PC-3 (cell line): Measurements from ENCODE around the gene DNAL4. TPM values are rescaled to one million over a fixed set of nuclear protein-coding genes. Genes with fewer than 3 reads are reported as not detected.
A peak's percentile ranks its signal among the peaks of the same experiment; 100 is the strongest.

Experiments used
- ATAC-seq: fragments of 200-7000 bp; cut with Tn5 transposase; 2 replicates; pipeline ENCODE4 v1.9.1; 2020; ENCODE audit warnings: mild to moderate bottlenecking, moderate library complexity
- BruUV-seq: library from RNA; stranded (reverse); fragments of 400-500 nt; replicated peaks from 2 replicates; lab custom pipeline; 2021; lab: Mats Ljungman, UMichigan
- CTCF ChIA-PET: fragments of 300-600 bp; sonication (Branson Sonifier 250); formaldehyde crosslinking; loops from one replicate; lab custom pipeline; 2022; ENCODE audit warnings: antibody characterized with exemption; lab: Charles Lee
- POLR2A ChIA-PET: fragments of 300-600 bp; sonication (Branson Sonifier 250); formaldehyde crosslinking; loops from one replicate; lab custom pipeline; 2022; ENCODE audit warnings: antibody characterized with exemption; ENCODE audit not compliant: unreplicated experiment; lab: Charles Lee
- DNase-seq: peaks from one replicate; pipeline ENCODE4 v3.0.0-alpha.2; 2015
- H2AFZ ChIP-seq: fragments of 300-600 bp; sonication (generic); 2 replicates; pipeline ENCODE4 v1.6.0; 2016; ENCODE audit warnings: antibody characterized with exemption, low read length
- H3F3A ChIP-seq: fragments of 300-600 bp; sonication (generic); one replicate; pipeline ENCODE4 v1.6.0; 2017; ENCODE audit warnings: antibody characterized with exemption, low read length, control low read depth, mild to moderate bottlenecking; ENCODE audit not compliant: unreplicated experiment
- H3K27ac ChIP-seq: fragments of 300-600 bp; sonication (generic); 2 replicates; pipeline ENCODE4 v1.5.1; 2016; ENCODE audit warnings: mild to moderate bottlenecking, low read length
- H3K27me3 ChIP-seq: fragments of 300-600 bp; sonication (generic); 2 replicates; pipeline ENCODE4 v1.6.1; 2016; ENCODE audit warnings: low read length, mixed read lengths
- H3K36me3 ChIP-seq: fragments of 300-600 bp; sonication (generic); 2 replicates; pipeline ENCODE4 v1.6.1; 2016; ENCODE audit warnings: low read depth, mixed run types, low read length, mixed read lengths
- H3K4me1 ChIP-seq: fragments of 300-600 bp; sonication (generic); 2 replicates; pipeline ENCODE4 v1.5.1; 2016; ENCODE audit warnings: low read length; ENCODE audit not compliant: insufficient read depth
- H3K4me2 ChIP-seq: fragments of 300-600 bp; sonication (generic); 2 replicates; pipeline ENCODE4 v1.6.0; 2016; ENCODE audit warnings: low read length
- H3K4me3 ChIP-seq: fragments of 300-600 bp; sonication (generic); 2 replicates; pipeline ENCODE4 v1.5.1; 2016; ENCODE audit warnings: mild to moderate bottlenecking, low read length, mixed read lengths
- H3K79me2 ChIP-seq: fragments of 300-600 bp; sonication (generic); 2 replicates; pipeline ENCODE4 v1.6.1; 2017; ENCODE audit warnings: low read length, mixed read lengths
- H3K9ac ChIP-seq: fragments of 300-600 bp; sonication (generic); 2 replicates; pipeline ENCODE4 v1.6.0; 2016; ENCODE audit warnings: mild to moderate bottlenecking, low read length
- H3K9me2 ChIP-seq: fragments of 300-600 bp; sonication (generic); replicated peaks from 2 replicates; pipeline ENCODE4 v1.6.1; 2016; ENCODE audit warnings: mixed run types, low read length, mixed read lengths
- H3K9me3 ChIP-seq: fragments of 300-600 bp; sonication (generic); 2 replicates; pipeline ENCODE4 v1.6.1; 2016; ENCODE audit warnings: low read length, mixed read lengths
- H4K20me1 ChIP-seq: fragments of 300-600 bp; sonication (generic); 2 replicates; pipeline ENCODE4 v1.6.1; 2016; ENCODE audit warnings: low read length, mixed read lengths
- EZH2 ChIP-seq: fragments of 300-600 bp; sonication (generic); IDR thresholded peaks from one replicate; pipeline ENCODE4 v1.6.1; 2017; ENCODE audit warnings: antibody characterized with exemption, mild to moderate bottlenecking, low read length; ENCODE audit not compliant: unreplicated experiment
- EZH2phosphoT487 ChIP-seq: fragments of 300-600 bp; sonication (generic); IDR thresholded peaks from 2 replicates; pipeline ENCODE4 v1.6.1; 2018; ENCODE audit warnings: mild to moderate bottlenecking, antibody characterized with exemption, low read length, borderline replicate concordance
- intact Hi-C: fragments of 100-400 bp; cut with micrococcal nuclease; formaldehyde crosslinking; loops from 2 replicates; pipeline ENCODE4 v1.9.0; 2023
- total RNA-seq: library from RNA; depleted of rRNA; stranded (reverse); fragments of >200 nt; gene quantifications from 2 replicates; pipeline ENCODE4 v1.2.3, GENCODE V29; 2014
- TF ChIP-seq, protein P1 (sequence below): fragments of 300-600 bp; sonication (generic); conservative IDR thresholded peaks from 2 replicates; pipeline ENCODE4 v1.5.1; 2017; ENCODE audit warnings: antibody characterized with exemption, low read depth, mild to moderate bottlenecking, low read length

Gene DNAL4
- total RNA-seq, 1 experiment from 2014 or later: 22.5 TPM

DNA sequence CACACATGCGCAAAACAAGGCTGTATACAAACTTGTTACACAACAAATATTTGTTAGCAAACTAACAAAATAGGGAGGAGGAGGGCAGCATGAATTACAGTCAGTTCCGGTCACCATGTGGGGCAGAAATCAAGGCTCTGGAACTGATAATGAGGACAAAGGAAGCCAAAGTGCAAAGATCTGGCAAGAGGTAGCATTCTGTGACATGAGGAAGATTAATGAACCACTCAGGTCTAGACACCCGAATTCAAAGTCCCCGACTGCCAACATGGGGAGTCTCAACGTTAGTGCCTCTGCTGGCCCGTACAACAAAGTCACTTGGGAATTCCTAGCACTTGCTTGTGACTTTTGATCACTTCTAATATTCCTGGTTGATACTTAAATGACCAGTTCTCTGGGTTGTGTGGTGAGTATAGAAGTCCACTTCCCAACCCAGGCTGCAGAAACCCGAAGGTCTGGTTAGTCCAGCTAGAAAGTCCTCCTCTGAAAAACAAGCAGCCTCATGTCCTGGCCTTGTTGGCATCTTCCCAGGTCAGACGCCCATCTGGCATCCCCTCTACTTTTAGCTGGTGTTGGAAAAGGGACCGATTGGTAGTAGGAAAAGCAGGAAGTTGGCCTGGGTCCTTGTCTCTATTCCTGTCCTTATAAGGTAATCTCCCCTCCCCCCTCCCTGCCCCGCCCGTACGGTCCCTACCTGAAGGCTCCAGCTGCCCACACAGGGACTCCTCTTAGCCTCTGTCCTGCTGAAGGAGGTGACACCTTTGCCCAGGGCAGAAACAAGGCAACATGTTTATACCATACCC lies 39.8 kb downstream of the DNAL4 start:
- POLR2A ChIA-PET: no interaction called here
- peaks cover 15% of the 10 kb centered on the region for H3K79me2 ChIP-seq
- CTCF ChIA-PET: no interaction called here
- H3K9ac ChIP-seq: no peak overlapping the region
- no peak overlapping the region for H2AFZ ChIP-seq
- H3K9me3 ChIP-seq: no peaks in the 10 kb centered on the region
- TF ChIP-seq, protein P1, sequence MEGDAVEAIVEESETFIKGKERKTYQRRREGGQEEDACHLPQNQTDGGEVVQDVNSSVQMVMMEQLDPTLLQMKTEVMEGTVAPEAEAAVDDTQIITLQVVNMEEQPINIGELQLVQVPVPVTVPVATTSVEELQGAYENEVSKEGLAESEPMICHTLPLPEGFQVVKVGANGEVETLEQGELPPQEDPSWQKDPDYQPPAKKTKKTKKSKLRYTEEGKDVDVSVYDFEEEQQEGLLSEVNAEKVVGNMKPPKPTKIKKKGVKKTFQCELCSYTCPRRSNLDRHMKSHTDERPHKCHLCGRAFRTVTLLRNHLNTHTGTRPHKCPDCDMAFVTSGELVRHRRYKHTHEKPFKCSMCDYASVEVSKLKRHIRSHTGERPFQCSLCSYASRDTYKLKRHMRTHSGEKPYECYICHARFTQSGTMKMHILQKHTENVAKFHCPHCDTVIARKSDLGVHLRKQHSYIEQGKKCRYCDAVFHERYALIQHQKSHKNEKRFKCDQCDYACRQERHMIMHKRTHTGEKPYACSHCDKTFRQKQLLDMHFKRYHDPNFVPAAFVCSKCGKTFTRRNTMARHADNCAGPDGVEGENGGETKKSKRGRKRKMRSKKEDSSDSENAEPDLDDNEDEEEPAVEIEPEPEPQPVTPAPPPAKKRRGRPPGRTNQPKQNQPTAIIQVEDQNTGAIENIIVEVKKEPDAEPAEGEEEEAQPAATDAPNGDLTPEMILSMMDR: no peak
- TF ChIP-seq EZH2phosphoT487 (no peak), EZH2 (no peak)
- BruUV-seq: no TSS peak
- H3K36me3 ChIP-seq: no peaks in the 10 kb centered on the region
- H3K4me1 ChIP-seq: peaks cover 23% of the 10 kb centered on the region
- peak overlapping the region; percentile 82 for H3K4me3 ChIP-seq
- peak overlapping the region; percentile 38 for H3K27ac ChIP-seq
- H3K4me2 ChIP-seq: peak overlapping the region; percentile 93
- DNase-seq (peak; percentile 67), ATAC-seq (peak; percentile 10)
- intact Hi-C loops: no loop called here
- no peaks in the 10 kb centered on the region for H3K27me3 ChIP-seq
- H3F3A ChIP-seq: no peaks in the 10 kb centered on the region
- no peaks in the 10 kb centered on the region for H4K20me1 ChIP-seq
- no peaks in the 10 kb centered on the region for H3K9me2 ChIP-seq

DNA sequence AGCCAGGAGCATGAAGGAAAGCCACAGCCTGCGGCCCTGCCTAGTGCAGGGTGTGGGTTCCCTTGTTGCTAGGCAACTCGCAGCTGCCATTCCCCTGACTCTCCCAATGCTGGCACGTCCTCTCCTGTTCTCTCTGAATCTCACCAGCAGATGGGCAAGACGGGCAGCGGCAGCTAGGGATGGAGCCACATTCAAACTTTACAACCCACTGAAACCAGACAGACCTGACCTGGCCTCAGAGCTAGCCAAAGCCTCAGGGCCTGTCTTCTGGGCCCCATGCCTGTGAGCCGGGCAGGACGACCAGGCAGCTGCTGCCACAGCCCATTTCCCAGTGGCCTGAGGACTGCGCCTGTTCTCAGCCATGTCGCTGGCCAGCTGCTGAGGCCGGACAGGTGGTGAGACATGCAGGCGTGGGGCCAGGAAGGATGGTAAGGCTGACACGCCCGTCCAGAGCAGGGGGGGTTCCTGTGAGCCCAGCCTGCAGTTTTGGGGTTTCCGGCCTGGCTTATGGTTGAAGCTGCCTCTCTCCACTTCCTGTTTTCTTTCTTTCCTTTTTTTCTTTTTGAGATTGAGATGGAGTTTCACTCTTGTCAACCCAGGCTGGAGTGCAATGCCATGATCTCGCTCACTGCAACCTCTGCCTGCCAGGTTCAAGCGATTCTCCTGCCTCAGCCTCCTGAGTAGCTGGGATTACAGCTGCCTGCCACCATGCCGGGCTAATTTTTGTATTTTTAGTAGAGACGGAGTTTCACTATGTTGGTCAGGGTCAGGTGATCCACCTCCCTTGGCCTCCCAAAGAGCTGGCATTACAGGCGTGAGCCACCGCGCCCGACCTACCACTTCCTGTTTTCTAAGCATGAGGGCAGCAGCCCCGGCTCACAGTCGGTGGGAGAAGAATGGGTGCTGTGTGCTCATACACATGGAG lies 42.3 kb downstream of the DNAL4 start:
- no peak overlapping the region for H3K9ac ChIP-seq

More for the DNA sequence above, 42.3 kb downstream of the DNAL4 start:
- intact Hi-C loops: no loop called here
- ATAC-seq (no peak), DNase-seq (no peak)
- no peak overlapping the region for H3K4me2 ChIP-seq
- H3K79me2 ChIP-seq: peaks cover 15% of the 10 kb centered on the region
- no peaks in the 10 kb centered on the region for H3K9me3 ChIP-seq
- H3F3A ChIP-seq: no peaks in the 10 kb centered on the region
- no peaks in the 10 kb centered on the region for H3K27me3 ChIP-seq
- no peak overlapping the region for H2AFZ ChIP-seq
- H3K9me2 ChIP-seq: no peaks in the 10 kb centered on the region
- no peak for TF ChIP-seq EZH2phosphoT487
- no peak for TF ChIP-seq EZH2
- TF ChIP-seq, protein P1: no peak
- H3K4me1 ChIP-seq: peaks cover 15% of the 10 kb centered on the region
- H4K20me1 ChIP-seq: no peaks in the 10 kb centered on the region
- no peak overlapping the region for H3K27ac ChIP-seq
- BruUV-seq: no TSS peak
- H3K36me3 ChIP-seq: no peaks in the 10 kb centered on the region
- H3K4me3 ChIP-seq: no peak overlapping the region
- ChIA-PET POLR2A (no interaction called here), CTCF (no interaction called here)
